Smooth muscle cell (in vitro differentiated cells): ENCODE measurements around the gene NANOS1. TPM values are rescaled to one million over a fixed set of nuclear protein-coding genes. Genes with fewer than 3 reads are reported as not detected.

ENCODE experiments used
- DNase-seq: peaks from one replicate; lab custom pipeline; 2025; ENCODE audit not compliant: unreplicated experiment; lab: John Stamatoyannopoulos, UW
- H2AFZ ChIP-seq: fragments of 200-600 bp; sonication (generic); 2 replicates; pipeline ENCODE4 v1.6.0; 2016; ENCODE audit warnings: antibody characterized with exemption, low read depth, mild to moderate bottlenecking
- H3F3A ChIP-seq: fragments of 200-600 bp; sonication (generic); 2 replicates; pipeline ENCODE4 v1.6.0; 2017; ENCODE audit warnings: antibody characterized with exemption, low read depth
- H3K27ac ChIP-seq: fragments of 200-600 bp; sonication (generic); 2 replicates; pipeline ENCODE4 v1.5.1; 2016; ENCODE audit warnings: low read depth, mild to moderate bottlenecking
- H3K27me3 ChIP-seq: fragments of 200-600 bp; sonication (generic); 2 replicates; pipeline ENCODE4 v1.6.1; 2016; ENCODE audit warnings: low read depth, mild to moderate bottlenecking
- H3K36me3 ChIP-seq: fragments of 200-600 bp; sonication (generic); 2 replicates; pipeline ENCODE4 v1.5.1; 2016; ENCODE audit warnings: low read depth
- H3K4me1 ChIP-seq: fragments of 200-600 bp; sonication (generic); 2 replicates; pipeline ENCODE4 v1.5.1; 2016; ENCODE audit warnings: low read depth
- H3K4me2 ChIP-seq: fragments of 200-600 bp; sonication (generic); 2 replicates; pipeline ENCODE4 v1.6.0; 2016; ENCODE audit warnings: mild to moderate bottlenecking
- H3K4me3 ChIP-seq: fragments of 200-600 bp; sonication (generic); 2 replicates; pipeline ENCODE4 v1.5.1; 2016; ENCODE audit warnings: mild to moderate bottlenecking
- H3K79me2 ChIP-seq: fragments of 200-600 bp; sonication (generic); 2 replicates; pipeline ENCODE4 v1.6.0; 2016; ENCODE audit warnings: low read depth, mild to moderate bottlenecking
- H3K9ac ChIP-seq: fragments of 200-600 bp; sonication (generic); 2 replicates; pipeline ENCODE4 v1.6.0; 2016; ENCODE audit warnings: low read depth
- H3K9me3 ChIP-seq: fragments of 200-600 bp; sonication (generic); replicated peaks from 2 replicates; pipeline ENCODE4 v1.5.1; 2016; ENCODE audit warnings: low read depth
- H4K20me1 ChIP-seq: fragments of 200-600 bp; sonication (generic); 2 replicates; pipeline ENCODE4 v1.6.0; 2016; ENCODE audit warnings: low read depth
- CTCF ChIP-seq: fragments of 200-600 bp; sonication (generic); IDR thresholded peaks from 2 replicates; pipeline ENCODE4 v1.5.1; 2017; ENCODE audit warnings: borderline replicate concordance, mild to moderate bottlenecking, antibody characterized with exemption; ENCODE audit not compliant: insufficient read depth, poor library complexity, severe bottlenecking
- WGBS: methylation state at CpG from one replicate; pipeline ENCODE4 v1.1.7; 2016; ENCODE audit warnings: low lambda C conversion rate; 5-methylcytosine and 5-hydroxymethylcytosine counted together
- polyA plus RNA-seq: library from polyadenylated mRNA; unstranded; fragments of >200 nt; fragmentation: Nextera tagmentation; extraction: Ambion mirVana; gene quantifications from 2 replicates; pipeline ENCODE4 v1.2.1, GENCODE V29; 2016
- total RNA-seq: library from RNA; depleted of rRNA; stranded (reverse); fragments of >200 nt; gene quantifications from 2 replicates; pipeline ENCODE4 v1.2.3, GENCODE V29; 2014

The NANOS1 gene
- total and polyA plus RNA-seq, 2 experiments from 2014 or later, result 0.90 to 1.4 TPM

- no peak overlapping the region for H3K4me3 ChIP-seq
- no peak overlapping the region for H3K27ac ChIP-seq
- no peak overlapping the region for H2AFZ ChIP-seq
- no peak overlapping the region for H3K4me2 ChIP-seq
- no peaks in the 10 kb centered on the region for H3K36me3 ChIP-seq
- H4K20me1 ChIP-seq, result no peaks in the 10 kb centered on the region
- H3K27me3 ChIP-seq, result peaks cover 5% of the 10 kb centered on the region
- H3K9ac ChIP-seq, result no peak overlapping the region
- no peak for DNase-seq
- H3K4me1 ChIP-seq, result no peaks in the 10 kb centered on the region
- H3K9me3 ChIP-seq, result no peaks in the 10 kb centered on the region
- no peaks in the 10 kb centered on the region for H3K79me2 ChIP-seq
- WGBS, result 85% methylated on average over 3 of the region's 3 CpGs
- H3F3A ChIP-seq, result no peaks in the 10 kb centered on the region
- TF ChIP-seq CTCF, result no peak
Measured at GRCh38 chr10:118993214-118993613, 36.3 kb upstream of the NANOS1 start.

DNA sequence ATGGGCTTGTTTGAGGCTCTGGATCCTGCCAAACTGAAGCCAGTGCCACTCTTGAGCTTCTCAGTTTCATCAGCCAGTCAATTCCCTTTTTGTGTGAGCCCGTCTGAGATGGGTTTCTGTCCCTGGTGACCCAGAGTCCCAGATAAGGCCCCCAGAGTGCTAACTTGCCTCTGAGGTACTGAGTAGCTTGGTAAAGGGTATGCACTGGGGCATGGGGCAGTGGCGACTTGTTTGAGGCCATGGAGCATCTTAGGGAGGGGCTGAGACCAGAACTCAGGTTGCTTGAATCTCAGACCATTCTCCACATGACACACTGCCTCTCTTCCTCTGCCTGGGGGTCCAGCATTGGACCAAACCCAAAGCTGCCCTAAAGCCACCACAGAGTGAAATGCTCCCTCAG lies 35.2 kb upstream of the NANOS1 start:
- Histone ChIP-seq H3K4me3 (no peak overlapping the region), H3K27ac (no peak overlapping the region), H3F3A (no peaks in the 10 kb centered on the region), H3K27me3 (peaks cover 5% of the 10 kb centered on the region), H3K4me1 (no peaks in the 10 kb centered on the region), H3K79me2 (no peaks in the 10 kb centered on the region), H3K36me3 (no peaks in the 10 kb centered on the region), H3K9ac (no peak overlapping the region), H2AFZ (no peak overlapping the region), H3K9me3 (no peaks in the 10 kb centered on the region), H3K4me2 (no peak overlapping the region), H4K20me1 (no peaks in the 10 kb centered on the region)
- TF ChIP-seq CTCF, result no peak
- WGBS, result 93% methylated on average over 2 of the region's 2 CpGs
- no peak for DNase-seq

DNA sequence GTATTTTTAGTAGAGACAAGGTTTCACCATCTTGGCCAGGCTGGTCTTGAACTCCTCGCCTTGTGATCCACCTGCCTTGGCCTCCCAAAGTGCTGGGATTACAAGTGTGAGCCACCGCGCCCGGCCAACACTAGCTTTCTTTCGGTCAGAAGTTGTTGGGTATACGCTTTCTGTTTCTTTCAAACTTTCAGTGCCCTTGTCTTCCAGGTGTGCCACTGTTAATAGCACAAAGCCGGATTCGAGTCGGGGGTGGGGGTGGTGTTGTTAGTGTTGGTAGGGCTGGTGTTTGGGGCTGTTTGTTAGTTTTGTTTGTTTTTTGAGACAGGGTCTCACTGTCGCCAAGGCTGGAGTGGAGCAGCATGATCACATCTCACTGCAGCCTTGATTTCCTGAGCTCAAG lies 33.8 kb upstream of the NANOS1 start:
- no peak overlapping the region for H3K27ac ChIP-seq
- H3F3A ChIP-seq, result no peaks in the 10 kb centered on the region
- H3K9ac ChIP-seq, result no peak overlapping the region
- H3K9me3 ChIP-seq, result no peaks in the 10 kb centered on the region
- peaks cover 5% of the 10 kb centered on the region for H3K27me3 ChIP-seq
- no peak overlapping the region for H3K4me3 ChIP-seq
- no peaks in the 10 kb centered on the region for H4K20me1 ChIP-seq
- H2AFZ ChIP-seq, result no peak overlapping the region
- no peak for TF ChIP-seq CTCF
- no peaks in the 10 kb centered on the region for H3K36me3 ChIP-seq
- no peaks in the 10 kb centered on the region for H3K79me2 ChIP-seq
- WGBS, result 95% methylated on average over 10 of the region's 10 CpGs
- H3K4me2 ChIP-seq, result no peak overlapping the region
- no peak for DNase-seq
- H3K4me1 ChIP-seq, result no peaks in the 10 kb centered on the region

GRCh38 chr10:118997379-118997778 lies 32.1 kb upstream of the NANOS1 start:
- no peak overlapping the region for H3K9ac ChIP-seq
- H3K36me3 ChIP-seq, result no peaks in the 10 kb centered on the region
- H3K4me3 ChIP-seq, result no peak overlapping the region
- WGBS, result 100% methylated on average over 2 of the region's 2 CpGs
- H3K27ac ChIP-seq, result no peak overlapping the region
- DNase-seq, result no peak
- H2AFZ ChIP-seq, result no peak overlapping the region
- H4K20me1 ChIP-seq, result no peaks in the 10 kb centered on the region
- H3K79me2 ChIP-seq, result no peaks in the 10 kb centered on the region
- no peak for TF ChIP-seq CTCF
- H3K4me1 ChIP-seq, result no peaks in the 10 kb centered on the region
- no peaks in the 10 kb centered on the region for H3F3A ChIP-seq
- peaks cover under 1% of the 10 kb centered on the region for H3K27me3 ChIP-seq
- no peak overlapping the region for H3K4me2 ChIP-seq
- no peaks in the 10 kb centered on the region for H3K9me3 ChIP-seq
